Activated CD4-positive, alpha-beta T cell treated with anti-CD3 and anti-CD28 coated beads, Interleukin-2, Interleukin-6, amounts not matched to agents 100 ng/mL and 50 ng/mL, durations not matched to agents 16 hours and 8 hours (primary cell): ENCODE results near the gene ZNF324B.
"Not testable (repeated sequence)": the region's sequence is repeated elsewhere in the genome, so short reads cannot be mapped to it uniquely, and the experiment has no call there.

Source experiments
- DNase-seq: peaks from one replicate; pipeline ENCODE4 v3.0.0-alpha.2; 2020

The ZNF324B gene

GRCh38 chr19:58456111-58456510, 4.7 kb downstream of the ZNF324B start:
- DNase-seq, result no peak

DNA sequence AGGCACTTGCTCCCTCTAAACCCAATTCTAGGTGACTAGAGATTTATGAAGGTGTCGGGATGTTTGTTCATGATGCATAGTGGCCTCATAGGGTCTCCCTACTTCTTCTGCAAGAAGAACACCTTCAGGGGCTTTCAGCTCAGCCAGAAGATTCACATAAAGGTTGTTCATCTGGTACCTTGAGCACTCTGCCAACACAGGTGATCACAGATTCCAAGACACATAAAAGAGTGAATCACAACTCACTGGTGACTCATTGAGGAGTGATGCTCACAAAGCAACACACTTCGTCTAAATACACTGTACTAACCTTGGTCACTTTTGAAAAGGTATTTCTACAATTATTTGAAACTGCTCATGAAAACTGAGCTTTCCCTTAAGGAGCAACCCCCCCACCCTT, 8.6 kb downstream of the ZNF324B start:
- no peak for DNase-seq

DNA sequence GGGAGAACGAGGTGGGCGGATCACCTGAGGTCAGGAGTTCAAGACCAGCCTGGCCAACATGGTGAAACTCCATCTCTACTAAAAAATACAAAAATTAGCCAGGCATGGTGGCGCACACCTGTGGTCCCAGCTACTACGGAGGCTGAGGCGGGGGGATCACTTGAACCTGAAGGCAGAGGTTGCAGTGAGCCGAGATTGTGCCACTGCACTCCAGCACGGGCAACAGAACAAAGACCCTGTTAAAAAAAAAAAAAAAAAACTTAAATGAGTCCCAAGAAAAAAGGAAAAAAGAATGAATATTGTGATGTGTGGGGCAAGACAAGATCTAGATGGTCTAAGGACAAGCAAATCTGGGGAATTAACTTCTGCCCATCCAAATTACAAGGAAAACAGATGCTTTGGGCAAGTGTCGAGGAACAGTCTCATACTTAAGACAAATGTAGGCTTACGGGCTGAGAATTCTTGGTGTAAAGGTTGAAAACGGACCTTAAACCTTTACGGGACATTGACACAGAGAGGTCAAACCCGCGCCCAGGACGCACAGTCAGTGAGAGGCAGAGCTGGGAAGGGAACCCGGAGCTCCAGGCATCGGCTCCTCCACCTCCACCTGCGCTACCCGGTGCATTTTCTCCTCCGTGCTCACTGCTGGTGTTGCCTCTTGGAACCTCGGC, 14.8 kb downstream of the ZNF324B start:
- DNase-seq, result no peak

GRCh38 chr19:58466760-58467589, 15.6 kb downstream of the ZNF324B start, which contains the start of gene ZNF324:
TSS of gene ZNF324 (plus strand) at chr19:58467080. CDS start at chr19:58469186, 2,106 bp downstream.
- DNase-seq, result peak; percentile 99

DNA sequence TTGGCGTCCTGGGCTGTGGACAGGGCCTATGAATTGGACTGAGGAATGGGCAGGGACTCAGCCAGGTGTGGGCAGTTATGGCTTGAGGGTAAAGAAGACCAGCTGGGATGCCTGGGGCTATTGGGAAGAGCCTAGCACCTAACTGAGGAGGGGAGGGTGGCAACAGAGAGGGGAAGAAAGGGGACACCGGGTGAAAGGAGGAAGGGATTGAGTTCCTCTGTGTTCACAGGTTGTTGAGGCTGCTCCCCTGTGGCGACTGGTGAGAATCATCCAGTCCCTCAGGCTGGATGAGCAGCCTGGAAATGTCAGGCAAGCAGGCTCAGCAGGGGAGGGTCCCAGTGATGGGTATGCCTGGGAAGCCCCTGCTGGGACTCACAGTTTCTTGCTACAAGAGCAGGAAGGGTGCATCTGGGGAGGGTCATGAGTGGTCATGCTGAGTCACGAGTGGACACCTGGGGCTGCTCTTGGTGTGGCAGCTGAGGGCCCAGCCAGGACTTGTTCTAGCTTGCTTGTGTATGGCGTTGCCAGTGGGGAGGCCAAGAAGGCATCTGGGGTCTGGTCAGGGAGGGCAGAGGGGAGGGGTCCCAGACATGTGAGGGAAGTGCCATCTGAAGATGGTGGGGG, 16.9 kb downstream of the ZNF324B start:
- no peak for DNase-seq

GRCh38 chr19:58469241-58470013, 18.0 kb downstream of the ZNF324B start:
- no peak for DNase-seq

DNA sequence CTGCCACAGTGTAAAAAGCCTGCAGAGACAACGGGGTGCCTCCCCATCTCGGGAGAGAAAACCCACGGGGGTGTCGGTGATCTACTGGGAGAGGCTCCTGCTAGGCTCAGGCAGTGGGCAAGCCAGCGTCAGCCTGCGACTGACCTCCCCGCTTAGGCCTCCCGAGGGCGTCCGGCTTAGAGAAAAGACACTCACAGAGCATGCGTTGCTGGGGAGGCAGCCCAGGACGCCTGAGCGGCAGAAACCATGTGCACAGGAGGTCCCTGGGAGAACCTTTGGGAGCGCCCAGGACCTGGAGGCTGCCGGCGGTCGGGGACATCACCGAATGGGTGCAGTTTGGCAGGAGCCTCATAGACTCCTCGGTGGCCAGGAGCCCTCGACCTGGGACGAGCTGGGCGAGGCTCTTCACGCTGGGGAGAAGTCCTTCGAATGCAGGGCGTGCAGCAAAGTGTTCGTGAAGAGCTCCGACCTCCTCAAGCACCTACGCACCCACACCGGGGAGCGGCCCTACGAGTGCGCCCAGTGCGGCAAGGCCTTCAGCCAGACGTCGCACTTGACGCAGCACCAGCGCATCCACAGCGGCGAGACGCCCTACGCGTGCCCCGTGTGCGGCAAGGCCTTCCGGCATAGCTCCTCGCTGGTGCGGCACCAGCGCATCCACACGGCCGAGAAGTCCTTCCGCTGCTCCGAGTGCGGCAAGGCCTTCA, 19.6 kb downstream of the ZNF324B start:
- not testable (repeated sequence) for DNase-seq

GRCh38 chr19:58471736-58472135, 20.3 kb downstream of the ZNF324B start:
- DNase-seq, result no peak

GRCh38 chr19:58473775-58474174, 22.4 kb downstream of the ZNF324B start:
- DNase-seq, result no peak

- no peak for DNase-seq
Measured at GRCh38 chr19:58474291-58474996, 23.0 kb downstream of the ZNF324B start.

GRCh38 chr19:58474997-58475713, 23.7 kb downstream of the ZNF324B start:
- DNase-seq, result no peak

GRCh38 chr19:58475714-58476497, 24.5 kb downstream of the ZNF324B start, which contains the start of gene ZNF446:
TSS of gene ZNF446 (plus strand) at chr19:58476352. CDS start at chr19:58477219, 867 bp downstream.
- DNase-seq, result peak; percentile 97

- no peak for DNase-seq
Measured at GRCh38 chr19:58476498-58477015, 25.1 kb downstream of the ZNF324B start.

GRCh38 chr19:58477130-58477529, 25.7 kb downstream of the ZNF324B start:
- DNase-seq, result no peak

DNA sequence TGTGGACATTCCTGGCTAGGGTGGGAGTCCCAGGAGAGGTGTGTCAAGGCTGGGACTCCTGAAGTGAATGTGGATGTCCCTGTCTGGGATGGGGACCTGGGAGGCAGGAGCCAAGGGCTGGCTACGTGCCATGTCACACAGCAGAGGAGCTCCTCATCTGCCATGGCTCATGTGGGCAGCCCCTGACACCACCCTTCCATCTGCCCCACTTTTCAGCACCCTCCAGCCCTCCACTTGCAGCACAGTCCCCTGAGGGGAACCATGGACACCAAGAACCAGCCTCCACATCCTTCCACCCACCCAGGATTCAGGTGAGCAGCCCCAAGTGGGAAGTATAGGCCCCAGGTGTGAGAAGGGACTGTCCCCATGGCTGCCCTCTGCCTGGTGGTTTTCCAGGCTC, 26.4 kb downstream of the ZNF324B start:
- DNase-seq, result no peak

- no peak for DNase-seq
Measured at GRCh38 chr19:58479303-58479702, 27.9 kb downstream of the ZNF324B start.

- DNase-seq, result no peak
Measured at GRCh38 chr19:58479736-58480480, 28.5 kb downstream of the ZNF324B start.

- no peak for DNase-seq
Measured at GRCh38 chr19:58480481-58480830, 29.0 kb downstream of the ZNF324B start.

GRCh38 chr19:58480831-58481230, 29.4 kb downstream of the ZNF324B start:
- DNase-seq, result no peak
